A549 treated with AZD9567 at 1 μM for 4 hours (cell line): ENCODE data around the gene VWA2. TPM values are rescaled to one million over a fixed set of nuclear protein-coding genes. Genes with fewer than 3 reads are reported as not detected.

Source experiments
- total RNA-seq: library from RNA; stranded (reverse); fragments of 200-300 nt; extraction: Qiagen RNA extraction; gene quantifications from 5 replicates; pipeline ENCODE4 v1.2.3, GENCODE V29; 2022; ENCODE audit not compliant: insufficient read depth

VWA2 gene, protein sequence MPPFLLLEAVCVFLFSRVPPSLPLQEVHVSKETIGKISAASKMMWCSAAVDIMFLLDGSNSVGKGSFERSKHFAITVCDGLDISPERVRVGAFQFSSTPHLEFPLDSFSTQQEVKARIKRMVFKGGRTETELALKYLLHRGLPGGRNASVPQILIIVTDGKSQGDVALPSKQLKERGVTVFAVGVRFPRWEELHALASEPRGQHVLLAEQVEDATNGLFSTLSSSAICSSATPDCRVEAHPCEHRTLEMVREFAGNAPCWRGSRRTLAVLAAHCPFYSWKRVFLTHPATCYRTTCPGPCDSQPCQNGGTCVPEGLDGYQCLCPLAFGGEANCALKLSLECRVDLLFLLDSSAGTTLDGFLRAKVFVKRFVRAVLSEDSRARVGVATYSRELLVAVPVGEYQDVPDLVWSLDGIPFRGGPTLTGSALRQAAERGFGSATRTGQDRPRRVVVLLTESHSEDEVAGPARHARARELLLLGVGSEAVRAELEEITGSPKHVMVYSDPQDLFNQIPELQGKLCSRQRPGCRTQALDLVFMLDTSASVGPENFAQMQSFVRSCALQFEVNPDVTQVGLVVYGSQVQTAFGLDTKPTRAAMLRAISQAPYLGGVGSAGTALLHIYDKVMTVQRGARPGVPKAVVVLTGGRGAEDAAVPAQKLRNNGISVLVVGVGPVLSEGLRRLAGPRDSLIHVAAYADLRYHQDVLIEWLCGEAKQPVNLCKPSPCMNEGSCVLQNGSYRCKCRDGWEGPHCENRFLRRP
- total RNA-seq = 0.02 TPM in 1 of 5 replicates, not detected in the others

DNA sequence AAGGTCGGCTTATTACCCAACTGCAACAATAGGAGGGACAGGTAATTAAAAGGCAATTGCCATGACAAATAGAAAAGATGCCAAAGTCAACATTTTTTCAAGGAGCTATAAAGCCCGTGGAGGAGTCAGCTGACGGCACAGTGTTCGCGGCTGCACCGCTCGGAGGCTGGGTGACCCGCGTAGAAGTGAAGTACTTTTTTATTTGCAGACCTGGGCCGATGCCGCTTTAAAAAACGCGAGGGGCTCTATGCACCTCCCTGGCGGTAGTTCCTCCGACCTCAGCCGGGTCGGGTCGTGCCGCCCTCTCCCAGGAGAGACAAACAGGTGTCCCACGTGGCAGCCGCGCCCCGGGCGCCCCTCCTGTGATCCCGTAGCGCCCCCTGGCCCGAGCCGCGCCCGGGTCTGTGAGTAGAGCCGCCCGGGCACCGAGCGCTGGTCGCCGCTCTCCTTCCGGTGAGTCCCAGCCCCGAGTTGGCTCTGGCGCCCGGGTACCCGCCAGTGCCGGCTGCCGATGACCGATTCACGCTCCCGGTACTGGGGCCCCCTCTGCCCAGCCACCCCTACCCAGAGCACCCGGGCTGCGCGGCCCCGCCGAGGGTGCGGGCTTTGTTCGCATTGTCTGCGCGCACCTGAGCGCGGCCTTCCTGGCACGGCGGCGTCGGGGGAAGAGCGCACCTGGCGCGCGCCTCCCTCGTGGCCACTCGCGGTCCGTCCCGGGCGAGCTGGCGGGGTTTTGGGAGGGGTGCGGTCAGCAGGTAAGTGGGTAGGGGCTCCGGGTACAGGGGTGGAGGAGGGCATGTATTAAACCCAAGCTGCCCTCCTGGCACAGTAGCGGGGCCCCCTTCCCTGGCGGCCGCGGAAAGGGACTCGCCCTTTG, at the start of gene VWA2:
Gene VWA2, plus strand, starts transcription at position 138 of the 877 bp plus-strand sequence. CDS start 9,460 bp downstream, outside the sequence.

Other genes with a start within 250 kb of the VWA2 start
- gene ADRB1, start 195.4 kb upstream of the VWA2 start, total RNA-seq = 0.81 to 1.4 TPM (median 1.1 TPM) in 5 replicates
- 3.8 to 6.1 TPM (median 5.9 TPM) in 5 replicates for gene CCDC186, start 65.1 kb upstream of the VWA2 start, total RNA-seq
- gene TDRD1, start 59.9 kb upstream of the VWA2 start, total RNA-seq = not detected in 5 replicates
- 17.0 to 22.1 TPM (median 20.7 TPM) in 5 replicates for gene AFAP1L2, start 165.2 kb downstream of the VWA2 start, total RNA-seq